DMS153 treated with DMSO at 0.1 percent for 48 hours (cell line): ENCODE data around the gene LPAR2.

Experiments
- DNase-seq: peaks from one replicate; lab custom pipeline; 2025; ENCODE audit not compliant: unreplicated experiment; lab: John Stamatoyannopoulos, UW

Gene LPAR2

DNA sequence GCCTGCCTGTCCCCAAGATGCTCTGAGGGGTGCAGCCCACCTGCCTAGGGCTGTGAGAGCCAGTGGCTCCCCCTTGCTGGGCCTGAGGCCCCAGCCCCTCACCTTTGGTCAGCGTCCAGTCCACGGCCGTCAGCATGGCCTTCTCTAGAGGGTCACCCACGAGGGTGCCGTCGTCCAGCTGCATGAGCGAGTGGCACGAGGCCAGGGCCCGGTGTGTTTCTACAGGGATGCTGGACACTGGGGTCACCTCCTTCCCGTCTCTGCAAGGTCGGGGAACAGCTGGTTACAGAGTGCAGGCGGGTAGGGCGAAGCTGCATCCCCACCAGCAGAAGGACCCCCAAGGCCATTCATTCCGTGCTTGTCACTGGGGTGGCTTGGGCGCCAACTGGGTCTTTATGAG lies 26.4 kb upstream of the LPAR2 start:
- no peak for DNase-seq

DNA sequence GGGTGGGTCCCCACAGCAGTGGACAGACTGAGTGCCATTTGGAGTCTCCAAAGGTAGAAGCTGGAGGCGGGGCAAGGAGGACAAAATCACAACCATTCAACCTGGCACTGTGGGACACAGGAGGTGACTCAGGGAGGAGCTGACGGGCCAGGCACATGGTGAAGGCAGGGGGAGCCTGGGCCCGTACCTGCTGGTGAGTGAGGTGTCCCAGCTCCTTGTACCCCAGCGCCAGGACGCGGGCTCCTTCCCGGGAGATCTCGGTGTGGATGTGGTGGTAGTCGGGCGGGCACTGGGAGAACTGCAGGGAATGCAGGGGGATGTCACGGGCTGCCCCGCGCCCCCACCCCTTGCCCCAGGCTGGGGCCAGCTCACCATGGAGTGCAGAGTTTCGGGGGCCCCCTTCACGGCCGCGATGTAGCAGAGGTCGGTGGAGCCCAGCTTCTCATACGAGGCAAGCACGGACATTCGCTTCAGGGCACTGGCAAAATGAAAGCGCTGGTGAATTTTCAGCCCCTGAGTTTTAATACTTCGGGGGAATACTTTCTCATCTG lies 25.7 kb upstream of the LPAR2 start:
- no peak for DNase-seq

GRCh38 chr19:19652482-19653295 lies 24.7 kb upstream of the LPAR2 start:
- DNase-seq, result no peak

GRCh38 chr19:19651076-19651475 lies 23.1 kb upstream of the LPAR2 start:
- DNase-seq, result no peak

DNA sequence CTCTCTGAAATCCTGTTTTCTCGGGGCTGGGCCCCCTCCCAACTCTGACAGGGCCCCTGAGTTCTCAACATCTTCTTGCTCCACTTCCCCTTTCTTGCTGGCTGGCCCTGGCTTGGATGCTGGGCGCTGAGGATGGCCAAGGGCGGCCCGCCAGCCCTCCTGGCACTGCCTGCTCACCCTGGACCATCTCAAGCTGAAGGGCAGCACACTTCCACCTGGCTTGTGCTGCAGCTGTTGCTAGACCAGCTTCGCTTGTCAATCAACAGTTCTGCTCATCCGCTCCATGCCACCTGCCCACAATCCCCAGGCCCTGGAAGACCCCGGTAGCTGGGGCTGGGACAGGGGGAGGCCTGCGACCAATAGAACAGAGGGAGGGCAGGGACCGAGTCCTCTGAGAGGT lies 22.3 kb upstream of the LPAR2 start:
- DNase-seq, result no peak

DNA sequence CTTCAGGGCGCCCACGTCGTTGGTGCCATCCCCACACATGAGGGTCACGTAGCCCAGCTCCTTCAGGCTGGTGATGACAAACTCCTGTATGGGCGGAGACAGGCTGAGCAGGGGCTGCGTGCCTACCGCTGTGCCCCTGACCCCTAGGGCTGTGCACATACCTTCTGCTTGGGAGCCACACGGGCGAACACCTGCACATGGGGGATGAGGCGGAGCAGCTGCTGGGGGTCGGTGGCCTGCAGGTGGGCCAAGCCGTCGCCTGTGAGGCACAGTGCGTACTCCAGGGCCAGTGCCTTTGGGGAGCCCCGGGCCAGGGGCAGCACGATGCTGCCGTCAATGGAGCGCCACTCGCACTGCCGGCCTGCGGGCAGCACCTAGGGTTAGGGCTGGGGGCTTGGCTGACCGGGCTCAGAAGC lies 21.6 kb upstream of the LPAR2 start:
- no peak for DNase-seq

GRCh38 chr19:19649155-19649554 lies 21.1 kb upstream of the LPAR2 start:
- DNase-seq, result no peak

DNA sequence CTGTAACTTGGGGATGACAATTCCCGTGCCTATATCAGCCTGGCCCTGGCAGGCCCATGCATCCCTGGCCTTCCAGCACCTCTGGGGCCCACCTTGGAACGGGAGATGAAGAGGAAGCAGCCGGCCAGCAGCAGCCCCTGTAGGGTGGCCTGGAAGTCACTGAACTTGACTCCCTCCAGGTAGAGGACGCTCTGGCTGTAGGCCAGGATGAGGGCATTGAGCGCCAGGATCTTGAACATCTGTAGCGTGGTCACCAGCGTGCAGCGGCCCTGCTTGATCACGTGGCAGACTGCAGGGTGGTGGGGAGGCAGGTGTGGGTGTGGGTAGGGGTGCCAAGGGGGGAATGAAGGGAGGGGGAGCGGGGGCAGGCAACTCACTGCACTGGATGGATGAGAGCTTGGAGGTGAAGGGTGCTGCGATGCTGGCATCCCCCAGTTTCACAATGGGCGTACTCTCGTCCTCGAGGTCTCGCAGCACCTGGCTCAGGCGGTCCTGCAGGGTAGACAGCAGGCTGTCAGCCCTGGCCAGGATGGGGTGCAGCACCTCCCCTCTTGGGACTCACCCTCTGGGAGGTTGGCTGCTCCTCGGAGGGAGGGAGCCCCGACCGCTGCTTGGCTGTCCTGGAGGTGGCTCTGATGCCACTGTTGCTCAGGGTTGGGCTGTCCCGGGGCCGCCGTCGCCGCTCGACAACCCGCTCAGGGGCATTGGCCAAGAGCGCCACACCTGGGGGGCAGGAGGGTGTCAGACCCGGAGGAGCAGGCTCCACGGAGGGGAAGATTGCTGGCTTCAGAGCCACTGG lies 19.2 kb upstream of the LPAR2 start:
- DNase-seq, result no peak

DNA sequence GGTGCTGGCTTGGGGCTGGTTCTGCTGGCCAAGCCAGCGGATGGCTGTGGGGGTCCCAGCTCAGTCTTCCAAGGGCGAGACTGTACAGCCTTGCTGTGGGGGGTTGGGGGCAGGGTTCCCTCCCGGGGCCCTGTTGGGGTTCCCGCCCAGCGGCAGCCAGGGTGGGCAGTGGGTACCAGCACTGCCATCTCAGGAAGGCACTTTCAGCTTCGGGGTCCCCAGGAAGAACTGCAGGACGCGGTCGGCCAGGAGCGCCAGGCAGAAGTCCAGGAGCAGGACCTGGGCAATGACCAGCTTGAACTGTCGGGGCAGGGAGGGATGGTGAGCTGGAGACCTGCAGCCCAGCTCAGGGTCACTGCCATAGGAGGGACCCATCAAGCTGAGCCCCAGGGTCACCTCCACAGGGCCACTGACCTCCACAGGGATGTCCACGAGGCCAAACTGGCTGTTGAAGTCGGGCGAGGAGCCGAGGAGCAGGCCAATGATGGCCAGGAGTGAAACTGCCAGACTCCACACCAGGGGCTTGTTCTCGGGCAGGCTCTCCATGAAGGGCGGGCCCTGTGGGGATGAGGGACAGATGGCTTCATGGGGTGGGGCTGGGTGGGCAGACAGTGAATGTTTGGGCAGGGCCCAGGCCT lies 17.3 kb upstream of the LPAR2 start:
- DNase-seq, result no peak

DNA sequence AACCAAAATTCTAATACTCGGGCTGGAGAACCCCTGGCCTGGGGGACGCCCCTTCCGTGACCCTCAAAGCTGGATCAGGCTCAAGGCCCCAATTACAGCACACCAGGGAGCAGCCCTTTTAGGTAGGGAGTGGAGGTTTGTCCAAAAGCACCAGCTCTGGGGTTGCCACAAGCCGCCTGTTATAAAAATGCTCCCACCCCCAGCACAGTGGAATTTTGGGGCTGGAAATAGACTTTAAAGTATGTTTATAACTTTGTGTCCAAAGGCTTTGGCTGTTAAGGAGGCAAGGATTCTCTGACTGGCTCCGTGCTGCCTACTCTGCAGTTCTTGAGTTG lies 16.0 kb upstream of the LPAR2 start:
- DNase-seq, result no peak

GRCh38 chr19:19643158-19644053 lies 15.4 kb upstream of the LPAR2 start, which contains the start of gene GMIP:
GMIP (minus strand) TSS chr19:19643657; CDS start chr19:19643529, 128 bp downstream.
- DNase-seq, result peak; percentile 32

DNA sequence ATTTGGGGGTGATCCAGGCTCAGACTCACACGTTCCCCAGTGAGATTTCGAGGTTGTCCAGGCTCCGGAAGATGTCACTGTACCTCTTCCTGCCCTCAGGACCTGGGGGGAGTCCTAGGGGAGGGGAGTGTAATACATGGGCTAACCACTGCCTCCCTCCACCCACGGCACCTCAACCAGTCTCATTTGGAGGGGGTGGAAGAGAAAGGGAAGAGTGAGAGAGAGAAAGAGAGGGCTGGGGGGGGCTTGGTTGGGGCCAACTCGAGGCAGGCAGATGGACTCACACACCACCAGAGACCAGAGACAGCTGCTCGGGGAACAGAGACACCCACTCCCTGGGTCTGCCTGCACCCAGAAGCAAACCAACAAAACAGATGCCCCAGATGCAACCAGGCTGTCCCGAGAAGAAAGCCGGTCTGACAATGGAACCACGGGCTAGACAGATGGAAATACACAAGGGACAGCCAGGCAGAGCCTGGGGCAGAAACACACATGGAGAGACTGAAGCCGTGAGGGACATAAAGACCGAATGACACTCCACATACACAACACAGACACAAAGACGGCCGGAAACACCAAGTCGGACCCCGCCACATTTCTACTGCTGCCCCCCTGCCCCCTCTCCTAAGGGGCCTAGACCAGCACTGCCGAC lies 14.6 kb upstream of the LPAR2 start:
- DNase-seq, result no peak

DNA sequence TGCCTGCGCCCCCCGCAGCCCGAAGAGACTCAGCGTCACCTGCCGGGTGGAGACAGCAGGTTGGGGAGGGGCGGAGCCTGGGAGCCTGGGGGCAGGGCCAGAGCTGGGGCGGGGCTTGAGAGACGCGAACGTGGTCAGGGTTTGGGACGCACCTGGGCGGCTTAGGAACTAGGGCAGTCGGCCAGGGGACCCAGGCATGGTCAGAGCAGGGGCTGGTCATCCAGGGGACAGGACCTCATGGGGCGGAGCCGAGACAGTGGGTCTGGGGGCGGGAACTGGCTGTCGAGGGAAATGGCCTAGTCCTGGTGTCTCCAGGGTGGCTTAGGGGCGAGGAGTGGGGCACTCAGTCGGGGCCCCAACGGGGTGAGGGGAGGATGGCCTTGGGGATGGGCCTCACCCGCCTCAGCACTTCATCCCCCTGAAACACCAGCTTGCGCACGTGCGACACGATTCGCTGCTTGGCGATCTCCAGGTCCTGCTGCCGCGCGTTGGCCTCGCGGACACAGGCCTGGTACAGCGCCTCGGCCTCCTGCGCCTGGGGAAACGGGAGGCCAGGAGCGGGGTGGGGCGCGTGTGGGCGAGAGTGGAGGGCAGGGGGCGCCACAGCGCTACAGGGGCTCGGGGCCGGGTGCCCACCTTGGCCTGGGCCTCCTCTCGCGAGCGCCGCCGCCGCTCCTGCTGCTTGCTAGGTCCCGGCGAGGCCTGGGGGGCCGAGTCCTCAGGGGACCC lies 9.7 kb upstream of the LPAR2 start:
- DNase-seq, result no peak

DNA sequence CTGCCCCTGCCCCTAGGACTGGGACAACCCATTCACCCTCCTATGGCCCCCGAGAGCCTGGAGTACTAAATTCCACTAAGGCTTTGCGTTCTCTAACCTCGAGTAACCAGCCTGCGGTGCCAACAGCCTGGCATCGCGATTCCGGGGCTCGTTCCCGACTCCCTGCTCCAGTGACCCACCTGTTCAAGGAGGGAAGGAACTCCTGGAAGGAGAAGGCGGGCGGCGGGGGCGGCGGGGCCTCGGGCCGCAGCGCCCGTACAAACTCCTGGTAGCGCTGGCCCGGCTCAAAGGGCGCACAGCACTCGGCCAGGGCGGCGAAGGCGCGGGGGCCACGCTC lies 9.1 kb upstream of the LPAR2 start:
- DNase-seq, result no peak

DNA sequence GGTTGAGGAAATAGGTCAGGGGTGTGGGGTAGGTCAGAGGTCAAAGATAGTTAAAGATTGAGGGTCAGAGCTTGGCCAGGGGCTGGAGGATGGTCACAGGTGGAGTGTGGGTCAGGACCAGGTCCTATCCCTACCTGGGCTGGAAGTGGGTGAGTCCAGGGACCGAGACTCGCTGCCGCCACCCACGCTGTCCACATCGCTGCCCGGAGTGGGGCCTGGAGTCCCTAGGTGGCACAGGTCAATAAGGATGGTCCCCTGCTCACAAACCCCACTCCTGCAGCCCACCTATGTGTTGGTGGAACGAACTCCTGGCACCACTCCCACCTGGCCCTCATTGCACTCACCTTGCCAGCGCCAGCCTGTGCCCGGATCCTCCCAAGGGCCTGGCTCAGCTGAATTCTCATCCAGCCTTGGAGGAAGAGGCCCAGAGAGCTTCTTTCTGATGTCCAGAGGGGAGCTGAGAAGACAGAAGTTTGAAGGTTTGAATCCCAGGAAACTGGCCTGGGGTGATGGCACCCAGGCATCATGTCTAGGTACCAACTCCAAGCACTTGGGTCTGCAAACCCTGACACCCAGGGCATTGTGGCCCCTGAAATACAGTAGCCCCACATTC lies 8.7 kb upstream of the LPAR2 start:
- no peak for DNase-seq

- DNase-seq, result no peak
Measured at GRCh38 chr19:19635313-19635702, 7.3 kb upstream of the LPAR2 start.

- DNase-seq, result no peak
Measured at GRCh38 chr19:19634516-19635312, 6.7 kb upstream of the LPAR2 start.
